HepG2 (cell line): ENCODE results near the gene SUSD4. TPM values are rescaled to one million over a fixed set of nuclear protein-coding genes. Genes with fewer than 3 reads are reported as not detected.

Experiments
- ATAC-seq: fragments of 200-7000 bp; cut with Tn5 transposase; 3 replicates; pipeline ENCODE4 v1.9.1; 2020; ENCODE audit warnings: mild to moderate bottlenecking, moderate library complexity
- BruUV-seq: library from RNA; stranded (reverse); fragments of 400-500 nt; replicated peaks from 2 replicates; lab custom pipeline; 2021; lab: Mats Ljungman, UMichigan
- CTCF ChIA-PET: fragments of 300-600 bp; formaldehyde crosslinking; extraction: SDS; loops from one replicate; lab custom pipeline; 2021; ENCODE audit warnings: low total read pairs, inconsistent platforms, low intra/inter-chr PET ratio; lab: Yijun Ruan, JAX
- POLR2A ChIA-PET: fragments of 350-600 bp; sonication (Branson Sonifier 250); formaldehyde crosslinking; loops from one replicate; lab custom pipeline; 2020; ENCODE audit warnings: antibody characterized with exemption, inconsistent platforms; lab: Yijun Ruan, JAX
- DNase-seq: peaks from one replicate; pipeline ENCODE4 v3.0.0-alpha.2; 2015; ENCODE audit warnings: low spot score
- FAIRE-seq: peaks from 3 replicates; lab custom pipeline; 2011; peaks lifted over from hg19 to GRCh38; lab: Jason Lieb, UNC
- H2AFZ ChIP-seq: one replicate; pipeline ENCODE4 v1.6.1; 2011; ENCODE audit warnings: low read length, inconsistent platforms
- H3K27ac ChIP-seq: fragments of 300-600 bp; 3 replicates; pipeline ENCODE4 v1.8.0; 2011; ENCODE audit warnings: mixed run types, mild to moderate bottlenecking, mixed read lengths, low read length, inconsistent platforms; ENCODE audit not compliant: insufficient read depth; ENCODE audit errors: extremely low read length
- H3K27me3 ChIP-seq, 2 experiments: fragments of 200-600 bp in 1 of 2; 2 replicates in 1 of 2; 3 replicates in 1 of 2; pipeline versions ENCODE4 v1.6.0 to v1.8.0; 2011; ENCODE audit warnings: low read length in 2 of 2, mild to moderate bottlenecking in 2 of 2, moderate library complexity in 2 of 2, inconsistent platforms in 1 of 2; ENCODE audit not compliant: insufficient read depth in 2 of 2, control insufficient read depth in 1 of 2
- H3K36me3 ChIP-seq, 2 experiments: fragments of 200-600 bp in 1 of 2; replicated peaks in 1 of 2; 2 replicates in 1 of 2; 3 replicates in 1 of 2; pipeline versions ENCODE4 v1.5.1 to v1.8.0; 2011; ENCODE audit warnings: low read length in 2 of 2, inconsistent platforms in 1 of 2; ENCODE audit not compliant: insufficient read depth in 2 of 2, control insufficient read depth in 1 of 2
- H3K4me1 ChIP-seq: 2 replicates; pipeline ENCODE4 v1.5.1; 2012; ENCODE audit warnings: low read length, inconsistent platforms; ENCODE audit not compliant: insufficient read depth
- H3K4me2 ChIP-seq: 2 replicates; pipeline ENCODE4 v1.6.0; 2011; ENCODE audit warnings: low read depth, low read length, inconsistent platforms
- H3K4me3 ChIP-seq, 3 experiments: fragments of 200-600 bp in 1 of 3; sonication (generic), shearing (Covaris generic) in 1 of 3; replicated peaks in 1 of 3; 2 replicates each; pipeline ENCODE4 v1.5.1; 2011 to 2016; ENCODE audit warnings: low read length in 3 of 3, inconsistent platforms in 2 of 3, low read depth in 2 of 3, mild to moderate bottlenecking in 2 of 3, control low read depth in 1 of 3, mixed read lengths in 1 of 3; ENCODE audit not compliant: insufficient read depth in 1 of 3
- H3K79me2 ChIP-seq: one replicate; pipeline ENCODE4 v1.6.1; 2011; ENCODE audit warnings: low read length, inconsistent platforms; ENCODE audit not compliant: insufficient read depth
- H3K9ac ChIP-seq: 2 replicates; pipeline ENCODE4 v1.6.0; 2011; ENCODE audit warnings: mild to moderate bottlenecking, low read depth, low read length, inconsistent platforms; ENCODE audit not compliant: insufficient read depth
- H3K9me3 ChIP-seq: 2 replicates; pipeline ENCODE4 v1.5.1; 2012; ENCODE audit warnings: mild to moderate bottlenecking, low read length
- H4K20me1 ChIP-seq: 2 replicates; pipeline ENCODE4 v1.6.0; 2011; ENCODE audit warnings: inconsistent platforms, mild to moderate bottlenecking, low read length, moderate library complexity; ENCODE audit not compliant: insufficient read depth
- CBX5 ChIP-seq: sonication (generic); formaldehyde crosslinking; IDR thresholded peaks from 2 replicates; pipeline ENCODE4 v1.4.0; 2020; ENCODE audit warnings: missing genetic modification reagents, borderline replicate concordance
- CENPX ChIP-seq: sonication (generic); formaldehyde crosslinking; IDR thresholded peaks from 2 replicates; pipeline ENCODE4 v1.9.0; 2021; ENCODE audit warnings: mild to moderate bottlenecking, missing genetic modification reagents, moderate library complexity
- GABPB1 ChIP-seq: IDR thresholded peaks from 2 replicates; pipeline ENCODE4 v1.6.1; 2016; ENCODE audit warnings: mild to moderate bottlenecking, missing genetic modification reagents, moderate library complexity, missing compliant biosample characterization
- HHEX ChIP-seq: IDR thresholded peaks from 2 replicates; pipeline ENCODE4 v1.6.1; 2016; ENCODE audit warnings: control low read depth
- MAF1 ChIP-seq: sonication (generic); formaldehyde crosslinking; IDR thresholded peaks from 2 replicates; pipeline ENCODE4 v1.5.0; 2020; ENCODE audit warnings: missing genetic modification reagents, borderline replicate concordance
- RXRA ChIP-seq: sonication (generic); formaldehyde crosslinking; IDR thresholded peaks from 2 replicates; pipeline ENCODE4 v1.5.1; 2020; ENCODE audit warnings: missing genetic modification reagents
- SP140L ChIP-seq: sonication (generic); formaldehyde crosslinking; IDR thresholded peaks from 2 replicates; pipeline ENCODE4 v1.4.0; 2020; ENCODE audit warnings: missing genetic modification reagents, borderline replicate concordance
- SRSF1 ChIP-seq: fragments of 200-400 bp; formaldehyde crosslinking; optimal IDR thresholded peaks from 2 replicates; pipeline ENCODE3; 2017; ENCODE audit warnings: mild to moderate bottlenecking, low read depth, low read length, moderate library complexity
- ZNF468 ChIP-seq: sonication (generic); formaldehyde crosslinking; IDR thresholded peaks from 2 replicates; pipeline ENCODE4 v1.8.0; 2022; ENCODE audit warnings: mild to moderate bottlenecking, moderate library complexity, missing genetic modification reagents
- ZNF652 ChIP-seq: IDR thresholded peaks from 2 replicates; pipeline ENCODE4 v1.6.1; 2016; ENCODE audit warnings: low read depth, borderline replicate concordance
- ZNF678 ChIP-seq: sonication (generic); formaldehyde crosslinking; IDR thresholded peaks from 2 replicates; pipeline ENCODE4 v1.4.0; 2020; ENCODE audit warnings: mild to moderate bottlenecking, missing genetic modification reagents
- ZNF761 ChIP-seq: sonication (generic); formaldehyde crosslinking; conservative IDR thresholded peaks from 2 replicates; pipeline ENCODE4 v1.4.0; 2020; ENCODE audit warnings: mild to moderate bottlenecking, missing genetic modification reagents
- WGBS: methylation state at CpG from one replicate; pipeline ENCODE4 v1.1.6; 2017; ENCODE audit warnings: low lambda C conversion rate; 5-methylcytosine and 5-hydroxymethylcytosine counted together
- in situ Hi-C: cut with HindIII; loops from 2 replicates; pipeline ENCODE4 v1.10.0; 2017; ENCODE audit warnings: low pct_unique_long_range_greater_than_20kb; ENCODE audit not compliant: extremely low pct_ligation_motif_present
- intact Hi-C: fragments of 100-400 bp; cut with micrococcal nuclease; formaldehyde crosslinking; loops from one replicate; pipeline ENCODE4 v1.10.0; 2022; ENCODE audit not compliant: unreplicated experiment
- polyA plus RNA-seq, 8 experiments: library from polyadenylated mRNA; depleted of rRNA in 3 of 8; stranded (reverse) in 7 of 8; unstranded in 1 of 8; fragments of >200 nt; fragmentation: Illumina TruSeq in 4 of 8; extraction: Trizol in 4 of 8; gene quantifications; 2 replicates each; pipeline versions ENCODE4 v1.2.1 to v1.2.3, GENCODE V29; 2011 to 2016; ENCODE audit warnings: low read depth in 4 of 8, missing spikeins in 1 of 8, mixed read lengths in 1 of 8; ENCODE audit not compliant: insufficient read depth in 1 of 8
- total RNA-seq, 5 experiments: library from RNA; depleted of rRNA; stranded (reverse); fragments of >200 nt; fragmentation: Illumina TruSeq; extraction: Trizol; gene quantifications; 2 replicates each; pipeline ENCODE4 v1.2.3, GENCODE V29; 2016; ENCODE audit warnings: low read depth in 1 of 5
- TF ChIP-seq, protein P1 (sequence below): sonication (generic); formaldehyde crosslinking; IDR thresholded peaks from 2 replicates; pipeline ENCODE4 v1.9.0; 2021; ENCODE audit warnings: mild to moderate bottlenecking, missing genetic modification reagents
- TF ChIP-seq, protein P2 (sequence below): sonication (generic); formaldehyde crosslinking; IDR thresholded peaks from 2 replicates; pipeline ENCODE4 v1.5.0; 2020; ENCODE audit warnings: missing genetic modification reagents
- TF ChIP-seq, protein P3 (sequence below): sonication (generic); formaldehyde crosslinking; IDR thresholded peaks from 2 replicates; pipeline ENCODE4 v1.8.1; 2023; ENCODE audit warnings: mild to moderate bottlenecking, missing genetic modification reagents

The SUSD4 gene
- total and polyA plus RNA-seq, 2 of the 13 experiments (the other 11 are each of a cell fraction or from before 2014, with no cell fraction given), result not detected

DNA sequence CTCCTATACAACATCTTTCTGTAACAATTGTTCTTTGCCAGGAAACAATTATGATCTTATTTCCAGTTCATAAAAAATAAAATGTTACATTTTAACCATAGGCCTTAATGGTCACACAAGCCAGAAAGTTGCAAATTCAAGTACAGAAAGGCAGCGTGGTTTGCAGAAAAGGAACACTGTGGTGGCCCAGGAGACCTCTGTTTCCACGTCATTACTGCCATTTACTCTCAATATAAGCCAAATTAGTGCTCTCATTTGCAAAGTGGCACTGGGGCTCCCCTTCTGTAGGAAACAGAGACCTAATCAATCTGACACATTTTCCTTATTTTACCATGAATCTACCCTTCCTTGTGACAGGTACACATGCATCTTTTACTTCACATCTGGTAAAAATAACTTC, 141.6 kb downstream of the SUSD4 start:
- no peak overlapping the region for H3K9ac ChIP-seq
- FAIRE-seq (no peak), ATAC-seq (no peak), DNase-seq (no peak)
- 0% methylated on average over 2 of the region's 2 CpGs for WGBS
- H2AFZ ChIP-seq, result no peak overlapping the region
- ChIA-PET CTCF (no interaction called here), POLR2A (no interaction called here)
- H3K4me1 ChIP-seq, result no peaks in the 10 kb centered on the region
- in situ Hi-C loops, result no loop called here
- H3K27me3 ChIP-seq, result peaks cover 0 to 11% of the 10 kb centered on the region in 2 experiments; a peak in 3 of 5 replicates
- H3K4me3 ChIP-seq, result no peak overlapping the region
- no peak for TF ChIP-seq ZNF652 (CRISPR knock-in tag)
- TF ChIP-seq ZNF468, result no peak
- TF ChIP-seq, protein P1, sequence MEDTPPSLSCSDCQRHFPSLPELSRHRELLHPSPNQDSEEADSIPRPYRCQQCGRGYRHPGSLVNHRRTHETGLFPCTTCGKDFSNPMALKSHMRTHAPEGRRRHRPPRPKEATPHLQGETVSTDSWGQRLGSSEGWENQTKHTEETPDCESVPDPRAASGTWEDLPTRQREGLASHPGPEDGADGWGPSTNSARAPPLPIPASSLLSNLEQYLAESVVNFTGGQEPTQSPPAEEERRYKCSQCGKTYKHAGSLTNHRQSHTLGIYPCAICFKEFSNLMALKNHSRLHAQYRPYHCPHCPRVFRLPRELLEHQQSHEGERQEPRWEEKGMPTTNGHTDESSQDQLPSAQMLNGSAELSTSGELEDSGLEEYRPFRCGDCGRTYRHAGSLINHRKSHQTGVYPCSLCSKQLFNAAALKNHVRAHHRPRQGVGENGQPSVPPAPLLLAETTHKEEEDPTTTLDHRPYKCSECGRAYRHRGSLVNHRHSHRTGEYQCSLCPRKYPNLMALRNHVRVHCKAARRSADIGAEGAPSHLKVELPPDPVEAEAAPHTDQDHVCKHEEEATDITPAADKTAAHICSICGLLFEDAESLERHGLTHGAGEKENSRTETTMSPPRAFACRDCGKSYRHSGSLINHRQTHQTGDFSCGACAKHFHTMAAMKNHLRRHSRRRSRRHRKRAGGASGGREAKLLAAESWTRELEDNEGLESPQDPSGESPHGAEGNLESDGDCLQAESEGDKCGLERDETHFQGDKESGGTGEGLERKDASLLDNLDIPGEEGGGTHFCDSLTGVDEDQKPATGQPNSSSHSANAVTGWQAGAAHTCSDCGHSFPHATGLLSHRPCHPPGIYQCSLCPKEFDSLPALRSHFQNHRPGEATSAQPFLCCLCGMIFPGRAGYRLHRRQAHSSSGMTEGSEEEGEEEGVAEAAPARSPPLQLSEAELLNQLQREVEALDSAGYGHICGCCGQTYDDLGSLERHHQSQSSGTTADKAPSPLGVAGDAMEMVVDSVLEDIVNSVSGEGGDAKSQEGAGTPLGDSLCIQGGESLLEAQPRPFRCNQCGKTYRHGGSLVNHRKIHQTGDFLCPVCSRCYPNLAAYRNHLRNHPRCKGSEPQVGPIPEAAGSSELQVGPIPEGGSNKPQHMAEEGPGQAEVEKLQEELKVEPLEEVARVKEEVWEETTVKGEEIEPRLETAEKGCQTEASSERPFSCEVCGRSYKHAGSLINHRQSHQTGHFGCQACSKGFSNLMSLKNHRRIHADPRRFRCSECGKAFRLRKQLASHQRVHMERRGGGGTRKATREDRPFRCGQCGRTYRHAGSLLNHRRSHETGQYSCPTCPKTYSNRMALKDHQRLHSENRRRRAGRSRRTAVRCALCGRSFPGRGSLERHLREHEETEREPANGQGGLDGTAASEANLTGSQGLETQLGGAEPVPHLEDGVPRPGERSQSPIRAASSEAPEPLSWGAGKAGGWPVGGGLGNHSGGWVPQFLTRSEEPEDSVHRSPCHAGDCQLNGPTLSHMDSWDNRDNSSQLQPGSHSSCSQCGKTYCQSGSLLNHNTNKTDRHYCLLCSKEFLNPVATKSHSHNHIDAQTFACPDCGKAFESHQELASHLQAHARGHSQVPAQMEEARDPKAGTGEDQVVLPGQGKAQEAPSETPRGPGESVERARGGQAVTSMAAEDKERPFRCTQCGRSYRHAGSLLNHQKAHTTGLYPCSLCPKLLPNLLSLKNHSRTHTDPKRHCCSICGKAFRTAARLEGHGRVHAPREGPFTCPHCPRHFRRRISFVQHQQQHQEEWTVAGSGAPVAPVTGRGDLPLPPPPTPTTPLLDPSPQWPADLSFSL, result no peak
- TF ChIP-seq CBX5 (CRISPR knock-in tag), result no peak
- TF ChIP-seq RXRA, result no peak
- no peak for TF ChIP-seq SP140L (CRISPR knock-in tag)
- TF ChIP-seq ZNF678 (CRISPR knock-in tag), result no peak
- no peak for TF ChIP-seq ZNF761 (CRISPR knock-in tag)
- TF ChIP-seq CENPX (CRISPR knock-in tag), result no peak
- TF ChIP-seq SRSF1, result no peak
- no peak for TF ChIP-seq HHEX (CRISPR knock-in tag)
- TF ChIP-seq GABPB1 (CRISPR knock-in tag), result no peak
- TF ChIP-seq, protein P2, sequence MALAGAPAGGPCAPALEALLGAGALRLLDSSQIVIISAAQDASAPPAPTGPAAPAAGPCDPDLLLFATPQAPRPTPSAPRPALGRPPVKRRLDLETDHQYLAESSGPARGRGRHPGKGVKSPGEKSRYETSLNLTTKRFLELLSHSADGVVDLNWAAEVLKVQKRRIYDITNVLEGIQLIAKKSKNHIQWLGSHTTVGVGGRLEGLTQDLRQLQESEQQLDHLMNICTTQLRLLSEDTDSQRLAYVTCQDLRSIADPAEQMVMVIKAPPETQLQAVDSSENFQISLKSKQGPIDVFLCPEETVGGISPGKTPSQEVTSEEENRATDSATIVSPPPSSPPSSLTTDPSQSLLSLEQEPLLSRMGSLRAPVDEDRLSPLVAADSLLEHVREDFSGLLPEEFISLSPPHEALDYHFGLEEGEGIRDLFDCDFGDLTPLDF (CRISPR knock-in tag), result no peak
- no peak for TF ChIP-seq MAF1
- TF ChIP-seq, protein P3, sequence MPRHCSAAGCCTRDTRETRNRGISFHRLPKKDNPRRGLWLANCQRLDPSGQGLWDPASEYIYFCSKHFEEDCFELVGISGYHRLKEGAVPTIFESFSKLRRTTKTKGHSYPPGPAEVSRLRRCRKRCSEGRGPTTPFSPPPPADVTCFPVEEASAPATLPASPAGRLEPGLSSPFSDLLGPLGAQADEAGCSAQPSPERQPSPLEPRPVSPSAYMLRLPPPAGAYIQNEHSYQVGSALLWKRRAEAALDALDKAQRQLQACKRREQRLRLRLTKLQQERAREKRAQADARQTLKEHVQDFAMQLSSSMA (CRISPR knock-in tag), result no peak
- H3K36me3 ChIP-seq, result no peaks in the 10 kb centered on the region
- no peak overlapping the region for H3K4me2 ChIP-seq
- no TSS peak for BruUV-seq
- no peak overlapping the region for H3K27ac ChIP-seq
- H3K9me3 ChIP-seq, result peaks cover 11% of the 10 kb centered on the region; the same call in 1 of the 2 replicates
- intact Hi-C loops, result no loop called here
- no peaks in the 10 kb centered on the region for H3K79me2 ChIP-seq
- no peaks in the 10 kb centered on the region for H4K20me1 ChIP-seq
